Ectodermal cell (in vitro differentiated cells): ENCODE results near the gene SERGEF.

Source experiments
- H3K27ac ChIP-seq: 2 replicates; pipeline ENCODE4 v1.7.0; 2013; ENCODE audit warnings: mild to moderate bottlenecking, low read depth, low read length; ENCODE audit not compliant: insufficient read depth, poor library complexity, severe bottlenecking
- H3K27me3 ChIP-seq: 2 replicates; pipeline ENCODE4 v1.7.0; 2013; ENCODE audit warnings: mild to moderate bottlenecking, low read length; ENCODE audit not compliant: insufficient read depth, control insufficient read depth, poor library complexity, severe bottlenecking
- H3K36me3 ChIP-seq: one replicate; pipeline ENCODE4 v1.7.0; 2013; ENCODE audit warnings: low read length; ENCODE audit not compliant: control insufficient read depth, insufficient read depth
- H3K4me1 ChIP-seq: one replicate; pipeline ENCODE4 v1.7.0; 2013; ENCODE audit warnings: low read length; ENCODE audit not compliant: control insufficient read depth, insufficient read depth
- H3K4me3 ChIP-seq: 2 replicates; pipeline ENCODE4 v1.7.0; 2013; ENCODE audit warnings: low read depth, low read length, control low read depth; ENCODE audit not compliant: insufficient read depth
- H3K9me3 ChIP-seq: 2 replicates; pipeline ENCODE4 v1.7.0; 2013; ENCODE audit warnings: mild to moderate bottlenecking, low read length, moderate library complexity; ENCODE audit not compliant: control insufficient read depth
- WGBS, 2 experiments: methylation state at CpG; one replicate each; pipeline ENCODE4 v1.1.7; 2013; ENCODE audit warnings: missing lambda C conversion rate in 2 of 2; 5-methylcytosine and 5-hydroxymethylcytosine counted together

The SERGEF gene

DNA sequence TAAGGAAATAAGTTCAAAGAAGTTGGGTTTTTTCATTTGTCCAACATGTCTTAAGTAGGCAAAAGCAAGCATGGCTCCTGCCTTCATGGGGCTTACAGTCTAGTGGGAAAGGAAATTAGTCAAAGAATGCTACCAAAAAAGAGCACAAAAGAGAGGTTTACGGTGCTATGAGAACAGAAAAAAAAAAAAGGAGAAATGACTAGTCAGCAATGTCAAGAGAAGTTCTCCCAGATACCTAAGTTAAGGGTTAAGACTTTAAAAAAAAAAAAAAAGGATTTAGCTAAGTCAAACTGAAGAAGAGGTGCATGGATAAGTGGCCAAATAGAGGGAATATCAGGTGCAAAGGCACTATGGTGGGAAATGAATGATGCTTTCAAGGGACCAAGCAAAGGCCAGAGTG is 29.3 kb downstream of the SERGEF start:
- WGBS, 2 experiments: 85 to 87% methylated on average over 1 of the region's 1 CpG
- H3K9me3 ChIP-seq: no peaks in the 10 kb centered on the region

GRCh38 chr11:17979770-17980371 is 33.0 kb downstream of the SERGEF start:
- Histone ChIP-seq H3K4me3 (no peak overlapping the region), H3K27ac (no peak overlapping the region), H3K27me3 (no peaks in the 10 kb centered on the region), H3K4me1 (no peaks in the 10 kb centered on the region), H3K9me3 (no peaks in the 10 kb centered on the region), H3K36me3 (no peaks in the 10 kb centered on the region)
- 37 to 39% methylated on average over 6 to 7 of the region's 7 CpGs for WGBS, 2 experiments

More for the DNA sequence above, 29.3 kb downstream of the SERGEF start:
- Histone ChIP-seq H3K4me1 (no peaks in the 10 kb centered on the region), H3K4me3 (no peak overlapping the region), H3K27me3 (no peaks in the 10 kb centered on the region), H3K27ac (no peak overlapping the region), H3K36me3 (no peaks in the 10 kb centered on the region)

DNA sequence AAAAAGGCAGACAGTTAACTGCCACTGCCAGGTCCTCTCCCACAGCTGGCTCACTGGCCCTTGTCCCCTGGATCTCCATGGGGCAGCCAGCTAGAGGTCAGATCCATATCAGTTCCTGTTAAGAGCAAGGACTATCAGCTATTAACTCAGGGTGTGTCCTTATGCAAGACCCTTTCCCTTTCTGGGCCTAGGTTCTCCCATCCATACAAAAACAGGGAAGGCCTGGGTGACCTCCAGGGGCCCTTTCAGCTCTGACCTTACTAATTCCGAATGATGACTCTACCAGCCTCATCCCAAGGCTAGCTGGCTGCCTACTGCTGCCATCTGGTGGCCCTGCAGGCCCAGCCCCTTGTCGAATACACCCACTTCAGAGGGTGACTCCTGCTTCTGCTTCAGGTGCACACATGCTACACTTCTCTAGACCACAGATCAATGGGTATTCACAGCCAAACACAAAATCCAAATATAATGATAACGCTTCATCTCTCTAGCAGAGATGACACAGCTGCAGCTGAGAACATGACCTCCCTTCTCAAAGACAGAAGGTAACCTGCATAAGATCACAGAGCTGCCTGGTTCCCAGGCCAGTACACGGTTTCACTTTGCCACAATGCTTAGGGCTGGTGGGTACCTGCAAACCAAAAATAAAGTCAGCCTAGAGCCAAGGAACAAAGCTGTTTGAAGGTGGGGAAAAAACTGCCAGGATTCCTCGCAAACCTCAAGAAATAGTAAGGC is 34.1 kb downstream of the SERGEF start:
- Histone ChIP-seq H3K4me3 (no peak overlapping the region), H3K27me3 (no peaks in the 10 kb centered on the region), H3K9me3 (no peaks in the 10 kb centered on the region), H3K36me3 (no peaks in the 10 kb centered on the region), H3K27ac (no peak overlapping the region), H3K4me1 (no peaks in the 10 kb centered on the region)
- 67 to 68% methylated on average over 5 of the region's 5 CpGs for WGBS, 2 experiments

DNA sequence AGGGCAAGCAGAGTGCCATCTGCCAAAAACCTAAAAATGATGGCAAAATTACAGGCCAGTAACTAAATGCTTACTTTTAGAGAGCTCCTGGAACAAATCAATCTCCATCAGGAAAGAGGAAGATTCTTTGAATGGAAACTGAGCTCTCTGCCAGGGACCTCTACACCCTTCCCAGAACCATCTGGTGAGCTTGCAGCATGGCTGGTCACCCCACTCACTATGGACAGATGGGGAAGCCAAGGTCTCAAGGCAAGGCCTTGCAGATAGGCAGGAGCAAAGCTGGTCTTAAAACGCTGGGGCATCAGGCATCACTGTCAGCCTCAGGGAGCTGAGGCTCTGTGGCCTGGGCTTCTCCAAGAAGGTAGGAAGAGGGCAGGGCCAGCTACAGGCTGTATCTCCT is 36.2 kb downstream of the SERGEF start:
- no peak overlapping the region for H3K4me3 ChIP-seq
- no peaks in the 10 kb centered on the region for H3K9me3 ChIP-seq
- peaks cover 5% of the 10 kb centered on the region for H3K36me3 ChIP-seq
- no peaks in the 10 kb centered on the region for H3K4me1 ChIP-seq
- H3K27ac ChIP-seq: no peak overlapping the region
- no peaks in the 10 kb centered on the region for H3K27me3 ChIP-seq
- 86 to 90% methylated on average over 1 of the region's 1 CpG for WGBS, 2 experiments

DNA sequence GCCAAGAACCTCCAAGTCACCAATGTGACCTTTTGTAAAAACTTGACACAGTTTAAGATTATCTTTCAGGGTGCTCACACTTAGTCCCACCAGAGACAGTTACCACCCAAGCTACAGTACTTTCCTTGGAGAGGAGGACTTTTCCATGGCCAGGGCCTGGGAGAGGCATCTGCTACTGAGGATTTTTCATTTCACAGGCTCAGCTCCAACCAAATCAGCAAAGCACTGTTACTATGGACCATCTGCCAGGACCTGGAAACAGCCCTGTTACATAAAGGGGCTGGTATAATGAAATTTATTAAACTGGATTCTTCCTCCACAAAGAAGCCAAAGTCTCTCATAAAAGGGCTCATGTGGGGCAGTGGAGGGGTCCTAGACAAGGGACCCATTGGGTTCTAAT is 38.6 kb downstream of the SERGEF start:
- no peaks in the 10 kb centered on the region for H3K27me3 ChIP-seq
- H3K9me3 ChIP-seq: no peaks in the 10 kb centered on the region
- no peak overlapping the region for H3K4me3 ChIP-seq
- no peaks in the 10 kb centered on the region for H3K4me1 ChIP-seq
- peaks cover 6% of the 10 kb centered on the region for H3K36me3 ChIP-seq
- no peak overlapping the region for H3K27ac ChIP-seq

DNA sequence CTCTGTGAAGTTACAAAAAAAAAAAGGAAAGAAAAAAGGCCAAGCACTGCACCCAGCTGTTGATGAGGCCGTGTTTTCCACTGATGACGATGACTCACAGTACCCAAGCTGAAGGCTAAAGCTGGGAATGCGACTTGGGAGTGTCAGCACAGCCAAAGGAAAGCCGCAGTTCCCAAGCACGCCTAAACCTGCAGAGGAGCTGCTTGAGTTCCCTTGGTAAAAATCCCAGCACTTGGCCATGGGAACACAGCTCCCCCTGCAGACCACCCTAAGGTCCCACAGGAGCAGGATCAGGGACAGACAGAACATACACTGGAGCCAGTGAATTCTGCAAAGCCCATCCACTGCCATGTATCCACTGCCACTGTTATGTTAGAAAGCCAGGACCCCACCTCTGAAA is 39.9 kb downstream of the SERGEF start:
- Histone ChIP-seq H3K36me3 (peaks cover 6% of the 10 kb centered on the region), H3K4me1 (no peaks in the 10 kb centered on the region), H3K27me3 (no peaks in the 10 kb centered on the region), H3K9me3 (no peaks in the 10 kb centered on the region), H3K4me3 (no peak overlapping the region), H3K27ac (no peak overlapping the region)
- 16 to 27% methylated on average over 5 of the region's 5 CpGs for WGBS, 2 experiments

GRCh38 chr11:17968206-17968605 is 44.6 kb downstream of the SERGEF start:
- H3K27me3 ChIP-seq: no peaks in the 10 kb centered on the region
- no peak overlapping the region for H3K27ac ChIP-seq
- no peak overlapping the region for H3K4me3 ChIP-seq
- 75 to 96% methylated on average over 1 of the region's 1 CpG for WGBS, 2 experiments
- no peaks in the 10 kb centered on the region for H3K4me1 ChIP-seq
- H3K9me3 ChIP-seq: no peaks in the 10 kb centered on the region
- peaks cover 6% of the 10 kb centered on the region for H3K36me3 ChIP-seq

DNA sequence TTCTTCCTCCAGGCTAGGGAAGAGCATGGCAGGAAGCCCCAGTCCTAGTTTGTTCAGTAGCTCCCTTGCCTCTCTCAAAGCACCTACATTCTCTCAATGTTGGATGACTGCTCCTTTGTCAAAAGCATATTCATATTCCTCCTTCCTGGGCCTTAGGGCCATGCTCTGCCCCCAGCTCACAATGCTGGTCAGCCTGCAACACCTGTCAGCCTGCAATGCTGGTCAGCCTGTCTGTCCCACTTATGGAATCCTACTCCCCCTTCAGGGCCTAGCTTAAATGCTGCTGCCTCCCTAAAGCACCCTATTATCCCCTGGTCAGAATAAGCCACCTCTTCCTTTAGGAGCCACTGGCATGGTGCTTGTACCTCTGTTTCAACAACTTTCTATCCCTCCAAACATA is 45.2 kb downstream of the SERGEF start:
- H3K9me3 ChIP-seq: no peaks in the 10 kb centered on the region
- H3K4me3 ChIP-seq: no peak overlapping the region
- H3K27me3 ChIP-seq: no peaks in the 10 kb centered on the region
- H3K36me3 ChIP-seq: peaks cover 6% of the 10 kb centered on the region
- no peaks in the 10 kb centered on the region for H3K4me1 ChIP-seq
- no peak overlapping the region for H3K27ac ChIP-seq

DNA sequence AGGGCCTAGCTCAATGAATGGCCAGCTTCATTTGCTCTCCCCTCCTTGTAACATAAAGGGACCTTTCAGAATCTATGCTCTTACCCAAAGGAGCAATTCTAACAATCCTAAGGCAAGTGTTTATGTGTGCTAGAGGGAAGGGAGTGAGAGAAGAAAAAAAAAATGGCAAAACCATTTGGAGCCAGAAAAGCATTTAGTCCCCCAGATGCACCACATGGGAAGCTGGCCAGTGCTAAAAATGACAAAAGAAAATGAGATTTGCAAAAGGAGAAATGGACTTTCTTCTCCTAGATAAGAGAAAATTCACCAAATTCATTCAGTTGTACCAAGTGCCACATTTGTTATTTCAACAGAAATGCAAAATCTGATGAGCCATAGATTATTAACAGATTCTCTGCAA is 52.8 kb downstream of the SERGEF start:
- Histone ChIP-seq H3K27me3 (no peaks in the 10 kb centered on the region), H3K4me3 (no peak overlapping the region), H3K36me3 (no peaks in the 10 kb centered on the region), H3K9me3 (no peaks in the 10 kb centered on the region), H3K27ac (no peak overlapping the region), H3K4me1 (no peaks in the 10 kb centered on the region)

GRCh38 chr11:17958446-17958845 is 54.4 kb downstream of the SERGEF start:
- 94 to 100% methylated on average over 2 of the region's 2 CpGs for whole genome bisulfite sequencing, 2 experiments

More at GRCh38 chr11:17958446-17958845, 54.4 kb downstream of the SERGEF start:
- Histone ChIP-seq H3K27me3 (no peaks in the 10 kb centered on the region), H3K4me1 (no peaks in the 10 kb centered on the region), H3K36me3 (no peaks in the 10 kb centered on the region), H3K4me3 (no peak overlapping the region), H3K27ac (no peak overlapping the region), H3K9me3 (no peaks in the 10 kb centered on the region)
